ENCODE measurements around the gene SUPT5H.

- TF ChIP-seq CTCF (IDR thresholded peaks at IDR 0.05) (no peak), POLR2A (IDR thresholded peaks at IDR 0.05) (no peak)
Measured at GRCh38 chr19:39420769-39421168, 24.6 kb upstream of the SUPT5H start.

Data from breast epithelium (tissue), 3 donors.